GM12878 (cell line): Measurements from ENCODE around the gene SLC25A20. TPM values are rescaled to one million over a fixed set of nuclear protein-coding genes. Genes with fewer than 3 reads are reported as not detected.
"Not testable (repeated sequence)": the region's sequence is repeated elsewhere in the genome, so short reads cannot be mapped to it uniquely, and the experiment has no call there.

ENCODE experiments used
- ATAC-seq: fragments of 200-7000 bp; cut with Tn5 transposase; 3 replicates; pipeline ENCODE4 v1.9.1; 2020; ENCODE audit warnings: mild to moderate bottlenecking, moderate library complexity
- BruUV-seq: library from RNA; stranded (reverse); fragments of 400-500 nt; replicated peaks from 2 replicates; lab custom pipeline; 2021; lab: Mats Ljungman, UMichigan
- CTCF ChIA-PET: fragments of 300-600 bp; sonication (Branson Sonifier 250); formaldehyde crosslinking; extraction: SDS; loops from one replicate; lab custom pipeline; 2021; ENCODE audit warnings: inconsistent platforms; lab: Yijun Ruan, JAX
- POLR2A ChIA-PET: fragments of 350-600 bp; formaldehyde crosslinking; extraction: SDS; loops from one replicate; lab custom pipeline; 2021; ENCODE audit warnings: inconsistent platforms; lab: Charles Lee
- RAD21 ChIA-PET: fragments of 300-600 bp; sonication (Branson Sonifier 250); formaldehyde crosslinking; loops from one replicate; lab custom pipeline; 2023; ENCODE audit warnings: antibody characterized with exemption; ENCODE audit not compliant: unreplicated experiment; lab: Charles Lee
- SMC1A ChIA-PET: fragments of 300-600 bp; sonication (Branson Sonifier 250); formaldehyde crosslinking; loops from one replicate; lab custom pipeline; 2023; ENCODE audit not compliant: unreplicated experiment, uncharacterized antibody; lab: Charles Lee
- DNase-seq: peaks from one replicate; pipeline ENCODE4 v3.0.0-alpha.2; 2011; ENCODE audit warnings: low read depth, low spot score
- FAIRE-seq: peaks from 3 replicates; lab custom pipeline; 2011; peaks lifted over from hg19 to GRCh38; lab: Jason Lieb, UNC
- H2AFZ ChIP-seq: 2 replicates; pipeline ENCODE4 v1.6.0; 2011; ENCODE audit warnings: low read depth, low read length, control low read depth; ENCODE audit not compliant: control insufficient read depth
- H3K27ac ChIP-seq: 2 replicates; pipeline ENCODE4 v1.5.1; 2011; ENCODE audit warnings: control low read depth; ENCODE audit not compliant: control insufficient read depth, insufficient read depth
- H3K27me3 ChIP-seq, 2 experiments: replicated peaks in 1 of 2; 2 replicates each; pipeline versions ENCODE4 v1.6.0 to v1.6.1; 2011; ENCODE audit warnings: low read length in 1 of 2; ENCODE audit not compliant: control insufficient read depth in 2 of 2, insufficient read depth in 2 of 2
- H3K36me3 ChIP-seq, 2 experiments: 2 replicates each; pipeline ENCODE4 v1.5.1; 2011; ENCODE audit warnings: low read length in 1 of 2; ENCODE audit not compliant: control insufficient read depth in 2 of 2, insufficient read depth in 2 of 2
- H3K4me1 ChIP-seq: 2 replicates; pipeline ENCODE4 v1.6.1; 2011; ENCODE audit warnings: mild to moderate bottlenecking, low read length, moderate library complexity, mixed read lengths; ENCODE audit not compliant: control insufficient read depth, insufficient read depth
- H3K4me2 ChIP-seq: 2 replicates; pipeline ENCODE4 v1.6.0; 2011; ENCODE audit warnings: control low read depth; ENCODE audit not compliant: control insufficient read depth, insufficient read depth
- H3K4me3 ChIP-seq: fragments of 200-600 bp; sonication (generic); 2 replicates; pipeline ENCODE4 v1.5.1; 2016
- H3K79me2 ChIP-seq: 2 replicates; pipeline ENCODE4 v1.6.0; 2011; ENCODE audit warnings: low read length; ENCODE audit not compliant: control insufficient read depth, insufficient read depth
- H3K9ac ChIP-seq: 2 replicates; pipeline ENCODE4 v1.8.0; 2011; ENCODE audit warnings: low read length, control low read depth, mixed read lengths; ENCODE audit not compliant: control insufficient read depth, insufficient read depth
- H3K9me3 ChIP-seq: replicated peaks from 3 replicates; pipeline ENCODE4 v1.5.1; 2011; ENCODE audit warnings: mild to moderate bottlenecking, low read length; ENCODE audit not compliant: control insufficient read depth, insufficient read depth
- H4K20me1 ChIP-seq: 2 replicates; pipeline ENCODE4 v1.6.0; 2011; ENCODE audit not compliant: control insufficient read depth, insufficient read depth
- RUNX3 ChIP-seq: IDR thresholded peaks from 2 replicates; pipeline ENCODE4 v1.6.1; 2012; ENCODE audit warnings: low read length, inconsistent platforms
- ZNF24 ChIP-seq: fragments of 450-650 bp; IDR thresholded peaks from 2 replicates; pipeline ENCODE4 v1.6.1; 2017; ENCODE audit warnings: antibody characterized with exemption, mild to moderate bottlenecking
- WGBS: methylation state at CpG from one replicate; pipeline ENCODE4 v1.1.6; 2016; ENCODE audit warnings: low lambda C conversion rate; ENCODE audit not compliant: insufficient replicate concordance, insufficient coverage; ENCODE audit errors: missing lambda C conversion rate; 5-methylcytosine and 5-hydroxymethylcytosine counted together
- in situ Hi-C: fragments of 300-500 bp; cut with MboI; formaldehyde crosslinking; loops from 9 replicates; pipeline ENCODE4 v1.14.3; 2018; ENCODE audit warnings: mixed read lengths
- intact Hi-C: fragments of 100-400 bp; cut with micrococcal nuclease; formaldehyde crosslinking; loops from one replicate; pipeline ENCODE4 v1.14.2; 2022; ENCODE audit not compliant: unreplicated experiment
- polyA plus RNA-seq, 11 experiments: library from polyadenylated mRNA; depleted of rRNA in 4 of 11; unstranded in 6 of 11; stranded (reverse) in 5 of 11; fragments of >200 nt; fragmentation: Nextera tagmentation in 4 of 11; fragmentation: Illumina TruSeq in 1 of 11; extraction: Ambion mirVana in 4 of 11; extraction: Trizol in 1 of 11; gene quantifications; 1 replicate in 1 of 11; 2 replicates in 10 of 11; pipeline versions ENCODE4 v1.2.1 to v1.2.3, GENCODE V29; 2011 to 2016; ENCODE audit warnings: inconsistent platforms in 2 of 11, missing spikeins in 2 of 11, low read depth in 1 of 11
- total RNA-seq, 4 experiments: library from RNA; depleted of rRNA in 3 of 4; stranded (reverse); fragments of >200 nt in 3 of 4; fragmentation: Illumina TruSeq in 1 of 4; extraction: Trizol in 1 of 4; gene quantifications; 2 replicates each; pipeline versions ENCODE4 v1.2.1 to v1.2.3, GENCODE V29; 2013 to 2021

SLC25A20 gene
- total and polyA plus RNA-seq, 10 of the 15 experiments (the other 5 are each of a cell fraction or from before 2014, with no cell fraction given): 12.9 to 38.6 (median 22.1) TPM

- H2AFZ ChIP-seq, DNase-seq, ATAC-seq, intact Hi-C loops, H3K27ac ChIP-seq, FAIRE-seq, H3K27me3 ChIP-seq, H3K4me3 ChIP-seq, H3K79me2 ChIP-seq, H3K4me2 ChIP-seq, H3K9me3 ChIP-seq, in situ Hi-C loops, H3K9ac ChIP-seq, RAD21 ChIA-PET, POLR2A ChIA-PET, H3K36me3 ChIP-seq, BruUV-seq, H3K4me1 ChIP-seq, H4K20me1 ChIP-seq: not testable (repeated sequence)
- CTCF ChIA-PET: interaction anchor here (0.9 to 1.0 kb wide), 2 partner anchors 9 to 20 kb away, joined by 3 to 4 read pairs; no protein-coding TSS in a partner anchor
- SMC1A ChIA-PET: interaction anchor here (0.6 kb wide), 1 partner anchor 120 kb away, joined by 3 read pairs; no protein-coding TSS in a partner anchor
- 95% methylated on average over 13 of the region's 13 CpGs for WGBS
Observed at GRCh38 chr3:48907026-48907425, 8.3 kb upstream of the SLC25A20 start.

GRCh38 chr3:48899273-48899672, 591 bp upstream of the SLC25A20 start:
- H3K36me3 ChIP-seq: no peaks in the 10 kb centered on the region
- H3K79me2 ChIP-seq: peaks cover 2% of the 10 kb centered on the region
- SMC1A ChIA-PET: interaction anchor here (1.4 to 3.0 kb wide), 3 partner anchors 20 to 134 kb away, joined by 3 to 14 read pairs (median 7); partner anchors contain the start of gene ARIH2
- DNase-seq: no peak
- RAD21 ChIA-PET: interaction anchor here (0.6 to 2.0 kb wide), 7 partner anchors 18 to 407 kb away, joined by 3 to 14 read pairs (median 3); partner anchors contain the start of genes ARIH2, IP6K2 and PRKAR2A
- no TSS peak for BruUV-seq
- H3K4me3 ChIP-seq: peak overlapping the region; percentile 75
- H3K27ac ChIP-seq: peak overlapping the region; percentile 66
- TF ChIP-seq RUNX3 (peak; percentile 38), ZNF24 (no peak)
- TF ChIP-seq, all 136 proteins: peak for 1
- in situ Hi-C loops (no loop called here), intact Hi-C loops (loop anchor here (2.0 to 5.0 kb wide), 2 partner anchors 20 to 52 kb away; partner anchors contain the start of genes ARIH2 and PRKAR2A)
- peak overlapping the region; percentile 47; the same call in 1 of the 2 replicates for H3K9ac ChIP-seq
- ChIA-PET POLR2A (interaction anchor here (0.5 to 2.1 kb wide), 5 partner anchors 10 to 71 kb away, joined by 3 to 20 read pairs (median 4); partner anchors contain the start of gene ARIH2), CTCF (interaction anchor here (1.3 to 3.2 kb wide), 5 partner anchors 19 to 162 kb away, joined by 3 to 12 read pairs (median 5); partner anchors contain the start of gene ARIH2)
- H2AFZ ChIP-seq: peak overlapping the region; percentile 92
- H3K27me3 ChIP-seq: no peaks in the 10 kb centered on the region
- peaks cover 23% of the 10 kb centered on the region for H3K4me1 ChIP-seq
- WGBS: 17% methylated on average over 4 of the region's 4 CpGs
- H3K4me2 ChIP-seq: peak overlapping the region; percentile 43
- no peaks in the 10 kb centered on the region for H4K20me1 ChIP-seq
- FAIRE-seq (no peak), ATAC-seq (peak; percentile 2; the same call in 1 of the 3 replicates)
- no peaks in the 10 kb centered on the region for H3K9me3 ChIP-seq
